GM12878 (cell line): Measurements from ENCODE around the gene BICD1. TPM values are rescaled to one million over a fixed set of nuclear protein-coding genes. Genes with fewer than 3 reads are reported as not detected.

Source experiments
- polyA plus RNA-seq, 11 experiments: library from polyadenylated mRNA; depleted of rRNA in 4 of 11; unstranded in 6 of 11; stranded (reverse) in 5 of 11; fragments of >200 nt; fragmentation: Nextera tagmentation in 4 of 11; fragmentation: Illumina TruSeq in 1 of 11; extraction: Ambion mirVana in 4 of 11; extraction: Trizol in 1 of 11; gene quantifications; 1 replicate in 1 of 11; 2 replicates in 10 of 11; pipeline versions ENCODE4 v1.2.1 to v1.2.3, GENCODE V29; 2011 to 2016; ENCODE audit warnings: inconsistent platforms in 2 of 11, missing spikeins in 2 of 11, low read depth in 1 of 11
- small RNA-seq: library from RNA; depleted of rRNA; stranded (forward); fragments of <200 nt; gene quantifications from one replicate; pipeline ENCODE3, GENCODE V24; 2014
- total RNA-seq, 4 experiments: library from RNA; depleted of rRNA in 3 of 4; stranded (reverse); fragments of >200 nt in 3 of 4; fragmentation: Illumina TruSeq in 1 of 4; extraction: Trizol in 1 of 4; gene quantifications; 2 replicates each; pipeline versions ENCODE4 v1.2.1 to v1.2.3, GENCODE V29; 2013 to 2021

Gene BICD1
- total and polyA plus RNA-seq, 10 of the 15 experiments (the other 5 are each of a cell fraction or from before 2014, with no cell fraction given) = 4.7 to 32.5 (median 14.4) TPM

Small RNA genes lying within 50 kb of the gene (small RNA-seq; reads per million reads assigned to genes)
- gene AC048344.2 = not detected
- gene AC048344.3 = not detected
- not detected for gene RF00019

Other genes starting within 250 kb of the BICD1 start
- gene RESF1, start 147.4 kb upstream of the BICD1 start, total RNA-seq (2014; rRNA removed) = 35.0 and 45.0 TPM in 2 replicates
- gene RESF1, start 147.4 kb upstream of the BICD1 start, total RNA-seq (2014; rRNA removed; fragmentation: Illumina TruSeq; extraction: Trizol) = 78.7 and 81.8 TPM in 2 replicates
- 54.5 and 60.5 TPM in 2 replicates for gene RESF1, start 147.4 kb upstream of the BICD1 start, total RNA-seq (2021)
- gene RESF1, start 147.4 kb upstream of the BICD1 start, polyA plus RNA-seq (2011; rRNA removed) = 52.8 and 79.3 TPM in 2 replicates
- 68.8 and 117 TPM in 2 replicates for gene RESF1, start 147.4 kb upstream of the BICD1 start, polyA plus RNA-seq (2014; fragmentation: Illumina TruSeq; extraction: Trizol)
- gene RESF1, start 147.4 kb upstream of the BICD1 start, polyA plus RNA-seq (2014; fragmentation: Nextera tagmentation; extraction: Ambion mirVana) = 10 to 100 TPM; 18.9 to 23.6 TPM
- gene RESF1, start 147.4 kb upstream of the BICD1 start, polyA plus RNA-seq (2014; rRNA removed) = 31.7 and 41.8 TPM in 2 replicates
- 10 to 100 TPM; 33.4 to 37.6 TPM for gene RESF1, start 147.4 kb upstream of the BICD1 start, polyA plus RNA-seq (2016; fragmentation: Nextera tagmentation; extraction: Ambion mirVana)